Keratinocyte (primary cell): ENCODE results near the gene ACYP1. TPM values are rescaled to one million over a fixed set of nuclear protein-coding genes. Genes with fewer than 3 reads are reported as not detected.

ENCODE experiments used
- DNase-seq: peaks from one replicate; pipeline ENCODE4 v3.0.0-alpha.2; 2011; ENCODE audit warnings: low read depth, missing footprints, low spot score
- FAIRE-seq: peaks from 2 replicates; lab custom pipeline; 2011; peaks lifted over from hg19 to GRCh38; lab: Jason Lieb, UNC
- H2AFZ ChIP-seq: 2 replicates; pipeline ENCODE4 v1.6.0; 2012; ENCODE audit warnings: low read length, control low read depth, inconsistent platforms; ENCODE audit not compliant: control insufficient read depth
- H3K27ac ChIP-seq: 2 replicates; pipeline ENCODE4 v1.5.1; 2011; ENCODE audit warnings: low read length; ENCODE audit not compliant: control insufficient read depth, insufficient read depth
- H3K27me3 ChIP-seq: 3 replicates; pipeline ENCODE4 v1.6.0; 2011; ENCODE audit warnings: low read length; ENCODE audit not compliant: control insufficient read depth, insufficient read depth; ENCODE audit errors: extremely low read depth
- H3K36me3 ChIP-seq, 2 experiments: 2 replicates in 1 of 2; 3 replicates in 1 of 2; pipeline ENCODE4 v1.5.1; 2011; ENCODE audit warnings: low read length in 2 of 2, mild to moderate bottlenecking in 1 of 2; ENCODE audit not compliant: control insufficient read depth in 2 of 2, insufficient read depth in 2 of 2; ENCODE audit errors: extremely low read depth in 1 of 2
- H3K4me1 ChIP-seq: 3 replicates; pipeline ENCODE4 v1.5.1; 2011; ENCODE audit warnings: low read length; ENCODE audit not compliant: control insufficient read depth, insufficient read depth; ENCODE audit errors: extremely low read depth
- H3K4me2 ChIP-seq: 3 replicates; pipeline ENCODE4 v1.6.0; 2011; ENCODE audit warnings: low read depth, low read length; ENCODE audit not compliant: control insufficient read depth, insufficient read depth; ENCODE audit errors: extremely low read depth
- H3K4me3 ChIP-seq, 3 experiments: fragments of 200-600 bp in 1 of 3; sonication (generic) in 1 of 3; 2 replicates in 2 of 3; 3 replicates in 1 of 3; pipeline ENCODE4 v1.5.1; 2011 to 2016; ENCODE audit warnings: low read length in 3 of 3, mild to moderate bottlenecking in 3 of 3, control low read depth in 2 of 3, inconsistent platforms in 1 of 3, low read depth in 1 of 3, mixed read lengths in 1 of 3, mixed run types in 1 of 3, moderate library complexity in 1 of 3; ENCODE audit not compliant: control insufficient read depth in 2 of 3, insufficient read depth in 2 of 3; ENCODE audit errors: extremely low read depth in 1 of 3
- H3K79me2 ChIP-seq: 2 replicates; pipeline ENCODE4 v1.6.0; 2012; ENCODE audit warnings: low read length; ENCODE audit not compliant: control insufficient read depth, insufficient read depth
- H3K9ac ChIP-seq: 3 replicates; pipeline ENCODE4 v1.6.0; 2011; ENCODE audit warnings: low read length; ENCODE audit not compliant: control insufficient read depth, insufficient read depth; ENCODE audit errors: extremely low read depth
- H3K9me1 ChIP-seq: 3 replicates; pipeline ENCODE4 v1.6.0; 2011; ENCODE audit warnings: low read length; ENCODE audit not compliant: control insufficient read depth, insufficient read depth; ENCODE audit errors: extremely low read depth
- H3K9me3 ChIP-seq: 2 replicates; pipeline ENCODE4 v1.5.1; 2012; ENCODE audit warnings: low read depth, low read length; ENCODE audit not compliant: control insufficient read depth
- H4K20me1 ChIP-seq: 3 replicates; pipeline ENCODE4 v1.6.0; 2011; ENCODE audit warnings: low read length; ENCODE audit not compliant: control insufficient read depth, insufficient read depth; ENCODE audit errors: extremely low read depth
- CTCF ChIP-seq, 3 experiments: IDR thresholded peaks in 1 of 3; conservative IDR thresholded peaks in 1 of 3; optimal IDR thresholded peaks in 1 of 3; 2 replicates in 2 of 3; 3 replicates in 1 of 3; pipeline versions ENCODE3 to v1.5.1; 2011; ENCODE audit warnings: low read length in 3 of 3, mild to moderate bottlenecking in 3 of 3, moderate library complexity in 2 of 3, control low read depth in 1 of 3, inconsistent platforms in 1 of 3; ENCODE audit not compliant: insufficient read depth in 2 of 3; ENCODE audit errors: extremely low read depth in 1 of 3
- EZH2 ChIP-seq: IDR thresholded peaks from one replicate; pipeline ENCODE4 v1.6.1; 2012; ENCODE audit warnings: inconsistent platforms, mild to moderate bottlenecking, low read length, moderate library complexity
- dilution Hi-C: fragments of 300-500 bp; cut with MboI; formaldehyde crosslinking; loops from one replicate; pipeline ENCODE4 v1.7.0; 2020; ENCODE audit warnings: low sequenced_read_pairs; ENCODE audit not compliant: extremely low pct_ligation_motif_present
- polyA plus RNA-seq, 5 experiments: library from polyadenylated mRNA; depleted of rRNA in 3 of 5; stranded (reverse) in 3 of 5; stranded (forward) in 1 of 5; unstranded in 1 of 5; fragments of >200 nt; gene quantifications; 1 replicate in 1 of 5; 2 replicates in 3 of 5; 3 replicates in 1 of 5; pipeline versions ENCODE4 v1.2.1 to v1.2.3, GENCODE V29; 2011 to 2012; ENCODE audit warnings: missing spikeins in 2 of 5, low read depth in 1 of 5, low replicate concordance in 1 of 5

The ACYP1 gene
- polyA plus RNA-seq, 1 donor (not counting 4 experiments of a cell fraction or from before 2014, with no cell fraction given), result 32.9 TPM

GRCh38 chr14:75064205-75064567 is 362 bp upstream of the ACYP1 start:
- Histone ChIP-seq H2AFZ (peak overlapping the region; percentile 62), H4K20me1 (no peaks in the 10 kb centered on the region), H3K9me3 (no peaks in the 10 kb centered on the region), H3K36me3 (peaks cover 0 to 4% of the 10 kb centered on the region in 2 experiments), H3K9ac (peak overlapping the region; percentile 84), H3K4me3 (peak overlapping the region; percentile 84 to 92 (median 86)), H3K27ac (peak overlapping the region; percentile 86), H3K79me2 (peaks cover 4% of the 10 kb centered on the region), H3K4me2 (peak overlapping the region; percentile 96), H3K27me3 (no peaks in the 10 kb centered on the region), H3K9me1 (no peaks in the 10 kb centered on the region), H3K4me1 (peaks cover 26% of the 10 kb centered on the region)
- dilution Hi-C loops, result no loop called here
- DNase-seq (no peak), FAIRE-seq (no peak)
- TF ChIP-seq CTCF (optimal IDR thresholded peaks at IDR 0.05 in 1 of 3, IDR thresholded peaks at IDR 0.05 in 1 of 3, conservative IDR thresholded peaks at IDR 0.05 in 1 of 3; ENCODE audit: extremely low read depth in 1 of 3, insufficient read depth in 2 of 3, low read length in 3 of 3) (no peak), EZH2 (no peak)

- Histone ChIP-seq H3K27ac (peak overlapping the region; percentile 86), H3K79me2 (peaks cover 4% of the 10 kb centered on the region), H3K4me2 (peak overlapping the region; percentile 96), H3K36me3 (peaks cover 0 to 4% of the 10 kb centered on the region in 2 experiments), H2AFZ (peak overlapping the region; percentile 96), H4K20me1 (no peaks in the 10 kb centered on the region), H3K9me1 (no peaks in the 10 kb centered on the region), H3K4me3 (peak overlapping the region; percentile 84 to 92 (median 86)), H3K4me1 (peaks cover 18% of the 10 kb centered on the region), H3K9ac (peak overlapping the region; percentile 84), H3K9me3 (no peaks in the 10 kb centered on the region), H3K27me3 (no peaks in the 10 kb centered on the region)
- FAIRE-seq (no peak), DNase-seq (no peak)
- dilution Hi-C loops, result no loop called here
- TF ChIP-seq EZH2 (no peak), CTCF (optimal IDR thresholded peaks at IDR 0.05 in 1 of 3, IDR thresholded peaks at IDR 0.05 in 1 of 3, conservative IDR thresholded peaks at IDR 0.05 in 1 of 3; ENCODE audit: extremely low read depth in 1 of 3, insufficient read depth in 2 of 3, low read length in 3 of 3) (no peak)
Observed at GRCh38 chr14:75063013-75063412, 811 bp downstream of the ACYP1 start.
